NOMO-1 treated with DMSO at 0.1 percent for 48 hours (cell line): Measurements from ENCODE around the gene CHST6.
A peak's percentile ranks its signal among the peaks of the same experiment; 100 is the strongest.
"Not testable (repeated sequence)": the region's sequence is repeated elsewhere in the genome, so short reads cannot be mapped to it uniquely, and the experiment has no call there.

ENCODE experiments used
- DNase-seq: peaks from one replicate; lab custom pipeline; 2025; ENCODE audit not compliant: unreplicated experiment; lab: John Stamatoyannopoulos, UW

CHST6 gene

DNA sequence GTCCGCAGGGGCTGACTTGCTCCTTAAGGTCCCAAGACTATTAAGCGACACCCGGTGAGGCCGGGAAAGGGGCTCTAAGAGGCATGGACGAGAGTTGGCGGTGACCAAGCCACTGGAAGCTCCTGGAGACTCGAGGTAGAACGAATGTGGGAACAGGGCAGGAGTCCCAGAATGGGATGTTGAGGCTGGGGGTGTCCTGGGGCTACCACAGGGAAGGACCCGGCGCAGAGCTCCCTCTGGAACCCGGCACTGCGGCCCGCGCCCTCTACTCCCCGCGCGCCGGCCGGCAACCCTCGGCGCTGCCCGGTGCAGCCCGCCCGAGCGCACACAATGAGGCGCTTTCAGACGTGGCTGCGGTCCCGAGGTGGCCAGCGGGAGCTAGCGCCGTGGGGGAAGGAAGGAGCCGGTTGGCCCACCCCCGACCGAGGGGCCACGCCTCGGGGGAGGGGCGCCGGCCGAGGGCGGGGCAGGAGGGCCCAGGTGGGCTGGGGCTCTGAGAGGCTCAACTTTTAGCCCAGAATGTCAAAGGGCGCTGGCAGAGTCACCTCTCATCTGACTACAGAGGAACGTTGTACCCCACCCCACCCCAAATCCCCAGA lies at the start of gene CHST6:
Gene CHST6 (minus strand): TSS at position 366 of the 599 bp plus-strand sequence. CDS start 15,613 bp downstream, outside the sequence.
- peak; percentile 32 for DNase-seq

- DNase-seq = not testable (repeated sequence)
Observed at GRCh38 chr16:75542462-75542861, 47.2 kb upstream of the CHST6 start.

DNA sequence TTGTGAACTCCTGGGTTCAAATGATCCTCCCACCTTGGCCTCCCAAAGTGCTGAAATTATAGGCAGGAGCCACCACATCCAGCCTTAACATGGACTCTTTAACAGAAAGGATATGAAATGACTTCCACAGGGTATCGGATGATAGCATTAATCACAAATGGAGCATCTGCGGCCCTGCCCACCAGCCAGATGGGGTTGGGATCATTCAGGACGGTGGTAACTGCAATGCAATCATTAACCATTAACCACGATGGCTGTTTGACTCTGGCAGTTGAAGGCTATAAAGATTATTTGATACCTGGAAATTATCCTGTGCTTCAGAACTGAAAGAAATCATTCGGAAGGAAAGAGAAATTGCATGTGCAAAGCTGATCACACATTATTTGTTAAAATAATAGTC lies 46.0 kb upstream of the CHST6 start:
- DNase-seq = no peak

DNA sequence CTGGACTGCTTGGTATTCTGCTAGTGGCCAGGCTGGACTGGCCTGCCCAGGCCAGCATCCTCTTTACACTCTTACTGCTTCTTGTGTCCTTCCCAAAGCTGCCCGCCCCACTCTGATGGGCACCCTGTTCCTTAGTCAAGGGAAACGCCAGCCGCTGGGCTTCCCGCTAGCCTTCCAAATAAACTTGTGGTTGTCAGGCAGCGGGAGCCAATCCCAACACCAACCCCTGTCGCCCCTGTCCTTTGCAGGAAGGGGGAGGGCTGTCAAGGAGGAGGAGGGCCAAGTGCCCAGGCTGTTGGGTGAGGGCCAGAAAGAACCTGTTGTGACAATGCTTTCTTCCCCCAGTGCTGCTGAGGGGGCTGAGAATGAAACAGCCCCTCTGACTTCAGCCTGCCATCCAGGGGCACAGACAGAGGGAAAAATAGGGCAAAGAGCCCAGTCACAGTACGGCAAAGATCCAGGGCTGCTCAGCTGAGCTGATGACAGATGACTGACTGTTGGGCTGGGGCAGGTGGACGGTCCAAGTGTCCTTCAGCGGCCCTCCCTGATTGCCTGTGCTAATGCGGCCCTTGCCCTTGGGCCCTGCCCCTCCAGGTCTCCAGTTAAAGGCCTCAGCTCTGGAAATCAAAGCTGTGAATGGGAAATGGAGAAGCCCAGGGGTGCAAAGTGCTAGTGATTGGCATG lies 43.8 kb upstream of the CHST6 start:
- DNase-seq = not testable (repeated sequence)

DNA sequence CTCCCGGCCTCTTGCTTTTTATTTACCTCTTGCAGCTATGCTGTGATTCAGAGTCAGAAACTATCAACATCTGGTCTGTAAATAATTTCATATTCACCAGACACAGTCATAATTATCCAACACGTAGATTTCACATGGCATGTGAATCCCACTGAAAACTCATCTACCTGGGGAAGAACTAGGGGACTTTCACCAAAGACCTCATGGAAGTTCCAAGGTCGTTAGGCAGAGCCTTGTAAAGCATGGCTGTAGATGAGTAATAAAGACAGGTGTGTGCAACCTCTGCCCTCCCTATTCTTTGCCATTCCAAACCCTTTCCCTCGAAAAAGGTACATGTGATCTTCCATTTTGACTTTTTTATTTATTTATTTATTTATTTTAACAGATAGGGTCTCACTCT lies 42.5 kb upstream of the CHST6 start:
- DNase-seq = no peak

GRCh38 chr16:75535901-75536300 lies 40.7 kb upstream of the CHST6 start, which contains the start of gene CHST5:
CHST5 (minus strand) TSS chr16:75536108; CDS start chr16:75530384, 5,724 bp downstream.
- no peak for DNase-seq

DNA sequence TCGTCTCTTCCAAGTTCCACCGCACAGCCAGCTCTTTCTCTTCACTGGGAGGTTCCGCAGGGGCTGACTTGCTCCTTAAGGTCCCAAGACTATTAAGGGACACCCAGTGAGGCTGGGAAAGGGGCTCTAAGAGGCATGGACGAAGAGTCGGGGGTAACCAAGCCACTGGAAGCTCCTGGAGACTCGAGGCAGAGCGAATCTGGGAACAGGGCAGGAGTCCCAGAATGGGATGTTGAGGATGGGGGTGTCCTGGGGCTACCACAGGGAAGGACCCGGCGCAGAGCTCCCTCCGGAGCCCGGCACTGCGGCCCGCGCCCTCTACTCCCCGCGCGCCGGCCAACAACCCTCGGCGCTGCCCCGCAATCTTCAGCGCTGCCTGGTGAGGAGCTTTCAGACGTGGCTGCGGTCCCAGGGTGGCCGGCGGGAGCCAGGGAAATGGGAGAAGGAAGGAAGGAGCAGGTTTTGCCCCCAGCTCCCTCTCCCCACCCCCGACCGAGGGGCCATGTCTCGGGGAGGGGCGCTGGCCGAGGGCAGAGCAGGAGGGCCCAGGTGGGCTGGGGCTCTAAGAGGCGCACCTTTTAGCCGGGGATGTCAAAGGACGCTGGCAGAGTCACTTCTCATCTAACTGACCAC lies 40.1 kb upstream of the CHST6 start:
- no peak for DNase-seq

DNA sequence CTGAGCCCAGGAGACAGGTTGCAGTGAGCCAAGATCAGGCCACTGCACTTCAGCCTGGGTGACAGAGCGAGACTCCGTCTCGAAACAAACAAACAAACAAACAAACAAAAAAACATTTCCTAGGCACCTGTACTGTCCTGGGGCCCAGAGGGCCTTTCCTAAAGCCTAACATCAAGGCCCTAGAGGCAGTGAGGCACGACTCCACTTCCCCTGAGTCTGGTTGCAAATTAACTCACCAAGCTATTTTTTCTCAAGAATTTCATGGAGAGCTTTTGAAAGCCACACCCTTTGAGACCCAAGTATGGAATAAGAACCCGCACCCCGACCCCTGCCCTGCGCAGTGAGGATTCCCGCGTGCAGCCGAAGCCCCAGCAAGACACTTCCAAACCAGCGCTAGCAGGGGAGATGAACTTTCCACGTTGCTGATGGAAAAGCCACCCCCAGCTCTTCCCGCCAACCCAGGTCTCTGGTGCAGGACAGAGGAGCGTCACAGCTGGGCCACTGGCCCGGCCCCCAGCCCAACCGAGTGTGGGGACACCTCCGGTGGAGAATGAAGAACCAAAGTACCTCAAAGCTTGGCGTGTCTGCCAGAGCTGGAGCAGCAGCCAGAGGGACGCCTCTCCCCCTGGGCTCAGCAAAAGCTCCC lies 39.4 kb upstream of the CHST6 start:
- no peak for DNase-seq

DNA sequence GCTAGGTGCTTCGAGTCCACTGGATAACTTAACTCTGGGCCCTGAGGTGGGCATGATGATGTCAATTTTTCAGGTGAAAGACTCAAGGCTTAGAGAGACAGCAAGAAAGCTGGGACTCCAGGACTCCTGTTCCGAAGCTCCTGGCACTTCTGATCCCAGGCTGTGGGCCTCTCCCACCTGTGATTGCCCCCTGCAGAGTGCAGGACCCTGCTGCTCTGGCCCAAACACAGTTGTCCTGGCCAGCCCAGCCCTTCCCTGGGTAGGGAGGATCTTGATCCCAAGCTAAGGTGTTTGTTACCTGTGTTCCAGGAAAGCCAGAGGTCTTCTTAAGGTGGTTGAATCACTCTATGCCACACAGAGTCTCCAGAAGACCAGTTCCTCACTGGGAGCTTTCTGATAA lies 37.5 kb upstream of the CHST6 start:
- no peak for DNase-seq

GRCh38 chr16:75532142-75532765 lies 37.0 kb upstream of the CHST6 start:
- DNase-seq = no peak

- DNase-seq = no peak
Observed at GRCh38 chr16:75529959-75530358, 34.7 kb upstream of the CHST6 start.

- no peak for DNase-seq
Observed at GRCh38 chr16:75529056-75529905, 34.0 kb upstream of the CHST6 start.

DNA sequence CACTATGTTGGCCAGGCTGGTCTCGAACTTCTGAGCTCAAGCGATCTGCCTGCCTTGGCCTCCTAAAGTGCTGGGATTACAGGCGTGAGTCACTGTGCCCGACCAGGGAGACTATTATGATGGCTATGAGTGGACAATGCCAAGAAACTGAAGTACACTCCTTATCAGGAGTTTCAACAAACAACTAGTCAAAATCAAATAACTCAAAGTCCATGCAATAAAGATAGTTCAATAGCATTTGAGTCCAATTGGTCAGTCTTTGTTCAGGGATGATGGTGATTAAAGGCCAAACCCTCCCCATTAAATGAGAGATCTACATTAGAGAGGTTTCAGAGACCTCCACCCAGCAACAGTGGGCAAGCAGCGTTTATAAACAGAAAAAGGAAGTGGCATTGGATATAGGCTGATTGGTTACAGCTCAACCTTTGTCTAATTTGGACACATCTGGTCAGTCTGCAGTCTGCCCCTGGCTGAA lies 32.6 kb upstream of the CHST6 start:
- no peak for DNase-seq

DNA sequence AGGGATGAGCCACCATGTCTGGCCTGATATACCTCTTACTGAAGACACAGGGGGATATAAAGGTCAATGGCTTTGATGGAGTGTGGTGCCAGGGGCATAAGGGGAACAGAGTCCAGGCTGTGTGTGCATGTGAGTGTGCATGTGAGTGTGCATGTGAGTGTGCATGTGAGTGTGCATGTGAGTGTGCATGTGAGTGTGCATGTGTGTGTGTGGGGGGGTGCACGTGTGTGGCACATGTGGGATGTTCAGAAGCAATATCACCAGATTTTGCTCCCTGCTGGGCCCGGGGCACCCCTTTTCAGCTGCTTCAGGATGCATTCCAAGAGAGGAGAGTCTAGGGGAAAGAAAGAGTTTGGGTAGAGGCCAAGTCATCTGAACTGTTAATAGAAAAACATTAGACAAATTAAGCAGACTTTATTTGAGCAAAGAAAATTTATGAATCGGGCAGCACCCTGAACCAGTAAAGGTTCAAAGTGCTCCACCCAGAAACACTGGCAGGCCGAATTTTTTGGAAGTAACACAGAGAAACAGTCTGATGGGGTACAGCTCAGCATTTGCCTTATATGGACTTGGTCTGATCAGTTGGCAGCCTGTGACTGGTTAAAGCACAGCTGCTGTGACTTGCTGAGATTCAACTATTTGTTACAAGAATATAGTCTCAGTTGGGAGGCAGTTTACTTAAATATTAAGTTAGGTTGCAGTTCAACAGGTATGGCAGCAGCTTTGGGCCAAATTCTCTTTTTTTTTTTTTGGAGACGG lies 31.0 kb upstream of the CHST6 start:
- DNase-seq = no peak

DNA sequence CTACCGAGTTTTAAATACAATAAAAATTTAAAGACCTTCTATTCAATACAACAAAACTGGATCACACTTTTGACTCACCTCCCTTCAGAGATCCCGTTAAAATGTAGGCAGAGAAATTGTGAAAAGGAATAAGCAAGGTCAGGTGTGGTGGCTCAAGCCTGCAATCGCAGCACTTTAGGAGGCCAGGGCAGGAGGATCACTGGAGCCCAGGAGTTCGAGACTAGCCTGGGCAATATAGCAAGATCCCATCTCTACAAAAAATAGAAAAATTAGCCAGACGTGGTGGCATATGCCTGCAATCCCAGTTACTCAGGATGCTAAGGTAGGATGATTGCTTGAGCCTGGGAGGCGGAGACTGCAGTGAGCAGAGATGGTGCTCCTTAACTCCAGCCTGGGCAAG lies 23.9 kb upstream of the CHST6 start:
- DNase-seq = no peak

DNA sequence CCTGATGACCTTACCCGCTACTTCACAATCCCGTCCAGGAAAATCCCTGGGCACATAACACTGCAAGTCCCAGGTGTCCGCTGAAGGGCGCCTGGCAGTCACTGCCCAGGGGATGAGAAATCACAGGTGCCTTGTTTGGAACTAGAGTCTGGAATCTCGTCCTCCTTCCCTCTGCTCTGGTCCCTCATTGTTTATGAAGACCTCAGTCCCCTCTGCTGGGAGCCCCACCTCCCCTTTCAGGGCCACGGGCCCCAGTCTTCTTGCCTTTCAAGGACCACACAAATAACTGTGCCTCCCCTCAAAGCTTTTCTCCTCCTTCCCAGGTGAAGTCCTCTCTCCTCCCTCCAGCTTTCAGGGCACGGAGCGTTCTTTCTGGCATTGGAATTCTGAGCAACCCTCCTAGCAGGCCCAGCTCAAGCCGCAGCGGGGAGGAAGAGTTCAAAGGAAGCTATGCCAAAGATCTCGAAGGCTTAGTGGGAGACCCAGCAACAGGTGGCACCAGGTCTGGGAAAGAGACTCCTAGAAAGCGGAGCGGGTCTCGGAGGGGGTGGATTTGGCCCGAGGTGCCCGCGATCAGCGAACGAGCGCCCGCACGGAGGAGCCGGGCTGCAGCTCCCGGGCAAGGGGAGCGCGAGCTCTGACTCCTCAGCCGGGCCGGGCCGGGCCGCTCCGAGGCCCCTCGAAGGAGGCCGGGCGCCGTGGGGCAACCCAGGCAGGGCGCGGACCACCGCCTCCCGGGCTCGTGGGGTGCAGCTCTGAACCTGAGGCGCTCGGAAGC lies 21.1 kb upstream of the CHST6 start:
- DNase-seq = not testable (repeated sequence)

- DNase-seq = no peak
Observed at GRCh38 chr16:75514296-75514695, 19.1 kb upstream of the CHST6 start.

GRCh38 chr16:75506574-75506973 lies 11.3 kb upstream of the CHST6 start:
- DNase-seq = peak; percentile 66

GRCh38 chr16:75506107-75506506 lies 10.9 kb upstream of the CHST6 start:
- DNase-seq = no peak
